HepG2 (cell line): ENCODE results near the gene EOGT. TPM values are rescaled to one million over a fixed set of nuclear protein-coding genes. Genes with fewer than 3 reads are reported as not detected.
A peak's percentile ranks its signal among the peaks of the same experiment; 100 is the strongest.

ENCODE experiments used
- CEBPG ChIP-seq: IDR thresholded peaks from 2 replicates; pipeline ENCODE4 v1.6.1; 2016
- MAZ ChIP-seq, 2 experiments: sonication (generic) in 1 of 2; formaldehyde crosslinking in 1 of 2; IDR thresholded peaks; 2 replicates each; pipeline versions ENCODE4 v1.5.0 to v1.6.1; 2012 to 2020; ENCODE audit warnings: low read depth in 2 of 2, mild to moderate bottlenecking in 2 of 2, borderline replicate concordance in 1 of 2, improper control_type of control experiment in 1 of 2, low read length in 1 of 2, missing genetic modification reagents in 1 of 2, moderate library complexity in 1 of 2
- MEIS2 ChIP-seq: sonication (generic); formaldehyde crosslinking; IDR thresholded peaks from 2 replicates; pipeline ENCODE4 v1.9.0; 2021; ENCODE audit warnings: mild to moderate bottlenecking, missing genetic modification reagents
- PCBP1 ChIP-seq: fragments of 200-400 bp; formaldehyde crosslinking; IDR thresholded peaks from 2 replicates; pipeline ENCODE4 v1.6.1; 2017; ENCODE audit warnings: mild to moderate bottlenecking, low read depth, low read length, borderline replicate concordance
- RARA ChIP-seq: IDR thresholded peaks from 2 replicates; pipeline ENCODE4 v1.6.1; 2016; ENCODE audit warnings: missing genetic modification reagents, missing compliant biosample characterization
- TARDBP ChIP-seq: sonication (generic); formaldehyde crosslinking; IDR thresholded peaks from 2 replicates; pipeline ENCODE4 v1.8.0; 2022; ENCODE audit warnings: mild to moderate bottlenecking, missing genetic modification reagents
- XBP1 ChIP-seq: sonication (generic); formaldehyde crosslinking; IDR thresholded peaks from 2 replicates; pipeline ENCODE4 v1.5.0; 2020; ENCODE audit warnings: missing genetic modification reagents
- ZNF124 ChIP-seq: sonication (generic); formaldehyde crosslinking; IDR thresholded peaks from 2 replicates; pipeline ENCODE4 v1.4.0; 2020; ENCODE audit warnings: missing genetic modification reagents
- ZNF563 ChIP-seq: sonication (generic); formaldehyde crosslinking; IDR thresholded peaks from 2 replicates; pipeline ENCODE4 v1.8.0; 2022; ENCODE audit warnings: mild to moderate bottlenecking, moderate library complexity, missing genetic modification reagents
- ZNF747 ChIP-seq: sonication (generic); formaldehyde crosslinking; IDR thresholded peaks from 2 replicates; pipeline ENCODE4 v1.8.1; 2023; ENCODE audit warnings: missing genetic modification reagents, mild to moderate bottlenecking, borderline replicate concordance
- polyA plus RNA-seq, 8 experiments: library from polyadenylated mRNA; depleted of rRNA in 3 of 8; stranded (reverse) in 7 of 8; unstranded in 1 of 8; fragments of >200 nt; fragmentation: Illumina TruSeq in 4 of 8; extraction: Trizol in 4 of 8; gene quantifications; 2 replicates each; pipeline versions ENCODE4 v1.2.1 to v1.2.3, GENCODE V29; 2011 to 2016; ENCODE audit warnings: low read depth in 4 of 8, missing spikeins in 1 of 8, mixed read lengths in 1 of 8; ENCODE audit not compliant: insufficient read depth in 1 of 8
- total RNA-seq, 5 experiments: library from RNA; depleted of rRNA; stranded (reverse); fragments of >200 nt; fragmentation: Illumina TruSeq; extraction: Trizol; gene quantifications; 2 replicates each; pipeline ENCODE4 v1.2.3, GENCODE V29; 2016; ENCODE audit warnings: low read depth in 1 of 5
- TF ChIP-seq, protein P1 (sequence below): sonication (generic); formaldehyde crosslinking; IDR thresholded peaks from 2 replicates; pipeline ENCODE4 v1.8.0; 2022; ENCODE audit warnings: missing genetic modification reagents, mild to moderate bottlenecking, borderline replicate concordance
- TF ChIP-seq, protein P2 (sequence below): sonication (generic); formaldehyde crosslinking; IDR thresholded peaks from 2 replicates; pipeline ENCODE4 v1.4.0; 2020; ENCODE audit warnings: missing genetic modification reagents, mild to moderate bottlenecking, borderline replicate concordance
- TF ChIP-seq, protein P3 (sequence below): sonication (generic); formaldehyde crosslinking; IDR thresholded peaks from 2 replicates; pipeline ENCODE4 v1.4.0; 2020; ENCODE audit warnings: missing genetic modification reagents
- TF ChIP-seq, protein P4 (sequence below): sonication (generic); formaldehyde crosslinking; IDR thresholded peaks from 2 replicates; pipeline ENCODE4 v1.4.0; 2020; ENCODE audit warnings: mild to moderate bottlenecking, missing genetic modification reagents
- TF ChIP-seq, protein P5 (sequence below): IDR thresholded peaks from 2 replicates; pipeline ENCODE4 v1.6.1; 2012; ENCODE audit warnings: low read length, improper control_type of control experiment

Gene EOGT
- total and polyA plus RNA-seq, 2 of the 13 experiments (the other 11 are each of a cell fraction or from before 2014, with no cell fraction given): 4.5 to 18.6 TPM

DNA sequence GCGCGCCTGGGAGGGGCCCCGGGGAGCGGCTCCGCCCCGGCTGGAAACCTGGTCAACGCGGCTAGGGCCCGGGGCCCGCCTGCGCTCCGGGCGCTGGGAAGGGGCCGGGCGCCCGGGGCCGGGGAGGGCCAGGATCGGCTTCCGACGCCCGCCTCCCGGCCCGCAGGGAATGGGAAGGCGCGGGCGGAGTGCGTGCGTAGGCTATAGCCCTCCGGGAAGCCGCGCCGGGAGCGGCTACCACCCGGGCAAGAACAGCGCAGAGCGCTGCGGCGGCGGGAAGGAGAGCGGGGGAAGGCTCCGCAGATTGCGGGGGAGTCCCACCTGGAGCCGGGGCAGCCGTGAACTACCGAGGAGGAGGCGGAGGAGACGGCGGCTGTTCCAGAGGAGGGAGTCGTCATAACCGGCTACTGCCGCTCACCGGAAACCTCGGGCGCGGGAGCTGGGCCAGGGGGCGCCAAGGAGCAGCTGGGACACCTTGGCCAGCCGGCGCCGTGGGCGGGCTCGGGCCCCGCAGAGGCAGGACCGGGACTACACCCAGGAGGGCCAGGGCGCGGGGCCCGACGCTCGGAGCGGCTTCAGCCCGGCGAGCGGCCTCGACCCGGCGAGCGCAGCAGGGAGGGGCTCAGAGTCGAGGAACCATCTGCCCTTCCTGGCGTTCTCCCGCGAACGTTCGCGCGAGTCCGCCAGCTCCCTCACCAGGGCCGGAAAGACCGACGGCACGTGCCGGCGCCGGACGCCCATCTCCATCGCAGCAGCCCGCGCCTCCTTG is at the start of gene EOGT (continued):
- TF ChIP-seq, protein P1, sequence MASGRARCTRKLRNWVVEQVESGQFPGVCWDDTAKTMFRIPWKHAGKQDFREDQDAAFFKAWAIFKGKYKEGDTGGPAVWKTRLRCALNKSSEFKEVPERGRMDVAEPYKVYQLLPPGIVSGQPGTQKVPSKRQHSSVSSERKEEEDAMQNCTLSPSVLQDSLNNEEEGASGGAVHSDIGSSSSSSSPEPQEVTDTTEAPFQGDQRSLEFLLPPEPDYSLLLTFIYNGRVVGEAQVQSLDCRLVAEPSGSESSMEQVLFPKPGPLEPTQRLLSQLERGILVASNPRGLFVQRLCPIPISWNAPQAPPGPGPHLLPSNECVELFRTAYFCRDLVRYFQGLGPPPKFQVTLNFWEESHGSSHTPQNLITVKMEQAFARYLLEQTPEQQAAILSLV (CRISPR knock-in tag): peak; percentile 87; the same call in 1 of the 2 replicates
- TF ChIP-seq CEBPG (no peak), ZNF124 (CRISPR knock-in tag) (no peak; the same call in 1 of the 2 replicates), RARA (peak; percentile 17; the same call in 1 of the 2 replicates), XBP1 (CRISPR knock-in tag) (no peak), TARDBP (CRISPR knock-in tag) (no peak), PCBP1 (no peak), MAZ (IDR thresholded peaks at IDR 0.05; ENCODE audit: borderline replicate concordance, low read depth, low read length) (no peak), MAZ (CRISPR knock-in tag; IDR thresholded peaks at IDR 0.05; ENCODE audit: low read depth) (peak; percentile 86), ZNF563 (CRISPR knock-in tag) (peak; percentile 91), ZNF747 (CRISPR knock-in tag) (peak; percentile 93), MEIS2 (CRISPR knock-in tag) (peak; percentile 9; the same call in 1 of the 2 replicates)
- TF ChIP-seq, protein P2, sequence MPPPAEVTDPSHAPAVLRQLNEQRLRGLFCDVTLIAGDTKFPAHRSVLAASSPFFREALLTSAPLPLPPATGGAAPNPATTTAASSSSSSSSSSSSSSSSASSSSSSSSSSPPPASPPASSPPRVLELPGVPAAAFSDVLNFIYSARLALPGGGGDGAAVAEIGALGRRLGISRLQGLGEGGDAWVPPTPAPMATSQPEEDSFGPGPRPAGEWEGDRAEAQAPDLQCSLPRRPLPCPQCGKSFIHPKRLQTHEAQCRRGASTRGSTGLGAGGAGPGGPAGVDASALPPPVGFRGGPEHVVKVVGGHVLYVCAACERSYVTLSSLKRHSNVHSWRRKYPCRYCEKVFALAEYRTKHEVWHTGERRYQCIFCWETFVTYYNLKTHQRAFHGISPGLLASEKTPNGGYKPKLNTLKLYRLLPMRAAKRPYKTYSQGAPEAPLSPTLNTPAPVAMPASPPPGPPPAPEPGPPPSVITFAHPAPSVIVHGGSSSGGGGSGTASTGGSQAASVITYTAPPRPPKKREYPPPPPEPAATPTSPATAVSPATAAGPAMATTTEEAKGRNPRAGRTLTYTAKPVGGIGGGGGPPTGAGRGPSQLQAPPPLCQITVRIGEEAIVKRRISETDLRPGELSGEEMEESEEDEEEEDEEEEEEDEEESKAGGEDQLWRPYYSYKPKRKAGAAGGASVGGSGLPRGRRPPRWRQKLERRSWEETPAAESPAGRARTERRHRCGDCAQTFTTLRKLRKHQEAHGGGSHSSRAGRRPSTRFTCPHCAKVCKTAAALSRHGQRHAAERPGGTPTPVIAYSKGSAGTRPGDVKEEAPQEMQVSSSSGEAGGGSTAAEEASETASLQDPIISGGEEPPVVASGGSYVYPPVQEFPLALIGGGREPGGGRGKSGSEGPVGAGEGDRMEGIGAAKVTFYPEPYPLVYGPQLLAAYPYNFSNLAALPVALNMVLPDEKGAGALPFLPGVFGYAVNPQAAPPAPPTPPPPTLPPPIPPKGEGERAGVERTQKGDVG (CRISPR knock-in tag): 0 out of 2 replicates have a peak, but pooled peaks have one; percentile 36
- TF ChIP-seq, protein P3, sequence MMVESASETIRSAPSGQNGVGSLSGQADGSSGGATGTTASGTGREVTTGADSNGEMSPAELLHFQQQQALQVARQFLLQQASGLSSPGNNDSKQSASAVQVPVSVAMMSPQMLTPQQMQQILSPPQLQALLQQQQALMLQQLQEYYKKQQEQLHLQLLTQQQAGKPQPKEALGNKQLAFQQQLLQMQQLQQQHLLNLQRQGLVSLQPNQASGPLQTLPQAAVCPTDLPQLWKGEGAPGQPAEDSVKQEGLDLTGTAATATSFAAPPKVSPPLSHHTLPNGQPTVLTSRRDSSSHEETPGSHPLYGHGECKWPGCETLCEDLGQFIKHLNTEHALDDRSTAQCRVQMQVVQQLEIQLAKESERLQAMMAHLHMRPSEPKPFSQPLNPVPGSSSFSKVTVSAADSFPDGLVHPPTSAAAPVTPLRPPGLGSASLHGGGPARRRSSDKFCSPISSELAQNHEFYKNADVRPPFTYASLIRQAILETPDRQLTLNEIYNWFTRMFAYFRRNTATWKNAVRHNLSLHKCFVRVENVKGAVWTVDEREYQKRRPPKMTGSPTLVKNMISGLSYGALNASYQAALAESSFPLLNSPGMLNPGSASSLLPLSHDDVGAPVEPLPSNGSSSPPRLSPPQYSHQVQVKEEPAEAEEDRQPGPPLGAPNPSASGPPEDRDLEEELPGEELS (CRISPR knock-in tag): 0 out of 2 replicates have a peak, but pooled peaks have one; percentile 13
- TF ChIP-seq, protein P4, sequence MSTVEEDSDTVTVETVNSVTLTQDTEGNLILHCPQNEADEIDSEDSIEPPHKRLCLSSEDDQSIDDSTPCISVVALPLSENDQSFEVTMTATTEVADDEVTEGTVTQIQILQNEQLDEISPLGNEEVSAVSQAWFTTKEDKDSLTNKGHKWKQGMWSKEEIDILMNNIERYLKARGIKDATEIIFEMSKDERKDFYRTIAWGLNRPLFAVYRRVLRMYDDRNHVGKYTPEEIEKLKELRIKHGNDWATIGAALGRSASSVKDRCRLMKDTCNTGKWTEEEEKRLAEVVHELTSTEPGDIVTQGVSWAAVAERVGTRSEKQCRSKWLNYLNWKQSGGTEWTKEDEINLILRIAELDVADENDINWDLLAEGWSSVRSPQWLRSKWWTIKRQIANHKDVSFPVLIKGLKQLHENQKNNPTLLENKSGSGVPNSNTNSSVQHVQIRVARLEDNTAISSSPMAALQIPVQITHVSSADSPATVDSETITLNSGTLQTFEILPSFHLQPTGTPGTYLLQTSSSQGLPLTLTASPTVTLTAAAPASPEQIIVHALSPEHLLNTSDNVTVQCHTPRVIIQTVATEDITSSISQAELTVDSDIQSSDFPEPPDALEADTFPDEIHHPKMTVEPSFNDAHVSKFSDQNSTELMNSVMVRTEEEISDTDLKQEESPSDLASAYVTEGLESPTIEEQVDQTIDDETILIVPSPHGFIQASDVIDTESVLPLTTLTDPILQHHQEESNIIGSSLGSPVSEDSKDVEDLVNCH: no peak
- TF ChIP-seq, protein P5, sequence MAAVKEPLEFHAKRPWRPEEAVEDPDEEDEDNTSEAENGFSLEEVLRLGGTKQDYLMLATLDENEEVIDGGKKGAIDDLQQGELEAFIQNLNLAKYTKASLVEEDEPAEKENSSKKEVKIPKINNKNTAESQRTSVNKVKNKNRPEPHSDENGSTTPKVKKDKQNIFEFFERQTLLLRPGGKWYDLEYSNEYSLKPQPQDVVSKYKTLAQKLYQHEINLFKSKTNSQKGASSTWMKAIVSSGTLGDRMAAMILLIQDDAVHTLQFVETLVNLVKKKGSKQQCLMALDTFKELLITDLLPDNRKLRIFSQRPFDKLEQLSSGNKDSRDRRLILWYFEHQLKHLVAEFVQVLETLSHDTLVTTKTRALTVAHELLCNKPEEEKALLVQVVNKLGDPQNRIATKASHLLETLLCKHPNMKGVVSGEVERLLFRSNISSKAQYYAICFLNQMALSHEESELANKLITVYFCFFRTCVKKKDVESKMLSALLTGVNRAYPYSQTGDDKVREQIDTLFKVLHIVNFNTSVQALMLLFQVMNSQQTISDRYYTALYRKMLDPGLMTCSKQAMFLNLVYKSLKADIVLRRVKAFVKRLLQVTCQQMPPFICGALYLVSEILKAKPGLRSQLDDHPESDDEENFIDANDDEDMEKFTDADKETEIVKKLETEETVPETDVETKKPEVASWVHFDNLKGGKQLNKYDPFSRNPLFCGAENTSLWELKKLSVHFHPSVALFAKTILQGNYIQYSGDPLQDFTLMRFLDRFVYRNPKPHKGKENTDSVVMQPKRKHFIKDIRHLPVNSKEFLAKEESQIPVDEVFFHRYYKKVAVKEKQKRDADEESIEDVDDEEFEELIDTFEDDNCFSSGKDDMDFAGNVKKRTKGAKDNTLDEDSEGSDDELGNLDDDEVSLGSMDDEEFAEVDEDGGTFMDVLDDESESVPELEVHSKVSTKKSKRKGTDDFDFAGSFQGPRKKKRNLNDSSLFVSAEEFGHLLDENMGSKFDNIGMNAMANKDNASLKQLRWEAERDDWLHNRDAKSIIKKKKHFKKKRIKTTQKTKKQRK: no peak
